Endothelial cell of umbilical vein (primary cell): ENCODE measurements around the gene GLTP.
"Not testable (repeated sequence)": the region's sequence is repeated elsewhere in the genome, so short reads cannot be mapped to it uniquely, and the experiment has no call there.

Source experiments
- CTCF ChIP-seq, 2 donors: IDR thresholded peaks; 1 replicate in 1 of 2; 2 replicates in 1 of 2; pipeline ENCODE4 v1.5.1; 2011; ENCODE audit warnings: low read length in 2 of 2, mild to moderate bottlenecking in 2 of 2, moderate library complexity in 2 of 2, control low read depth in 1 of 2, inconsistent platforms in 1 of 2, low read depth in 1 of 2; ENCODE audit not compliant: insufficient read depth in 1 of 2; ENCODE audit errors: extremely low read depth in 1 of 2
- EZH2 ChIP-seq: IDR thresholded peaks from 2 replicates; pipeline ENCODE4 v1.6.1; 2012; ENCODE audit warnings: borderline replicate concordance, low read depth, mild to moderate bottlenecking, moderate library complexity, low read length, inconsistent platforms; ENCODE audit not compliant: severe bottlenecking
- FOS ChIP-seq: IDR thresholded peaks from 2 replicates; pipeline ENCODE4 v1.6.1; 2011; ENCODE audit warnings: mild to moderate bottlenecking, low read length, moderate library complexity, borderline replicate concordance; ENCODE audit not compliant: insufficient read depth
- GATA2 ChIP-seq: IDR thresholded peaks from 2 replicates; pipeline ENCODE4 v1.7.0; 2011; ENCODE audit warnings: low read depth, mild to moderate bottlenecking, moderate library complexity, mixed read lengths, low read length; ENCODE audit not compliant: insufficient read length, insufficient read depth
- JUN ChIP-seq: IDR thresholded peaks from 2 replicates; pipeline ENCODE4 v1.6.1; 2011; ENCODE audit warnings: borderline replicate concordance, low read depth; ENCODE audit not compliant: insufficient read length, insufficient read depth
- MAX ChIP-seq: IDR thresholded peaks from 2 replicates; pipeline ENCODE4 v1.6.1; 2011; ENCODE audit not compliant: insufficient read depth, insufficient read length
- MYC ChIP-seq: IDR thresholded peaks from one replicate; pipeline ENCODE4 v1.6.1; 2011; ENCODE audit warnings: mild to moderate bottlenecking, low read depth, low read length
- POLR2A ChIP-seq: IDR thresholded peaks from 2 replicates; pipeline ENCODE4 v1.6.1; 2012; ENCODE audit warnings: low read depth, mild to moderate bottlenecking, control low read depth, low read length
- POLR2AphosphoS5 ChIP-seq: IDR thresholded peaks from 2 replicates; pipeline ENCODE4 v1.6.1; 2012; ENCODE audit warnings: low read depth, mild to moderate bottlenecking, control low read depth, low read length, moderate library complexity; ENCODE audit not compliant: insufficient read depth

GRCh38 chr12:109929326-109929725 lies 49.0 kb upstream of the GLTP start:
- TF ChIP-seq MAX; CTCF (IDR thresholded peaks at IDR 0.05; ENCODE audit: extremely low read depth in 1 of 2, insufficient read depth in 1 of 2, low read depth in 1 of 2, low read length in 2 of 2); POLR2A; EZH2; MYC; POLR2AphosphoS5; JUN; FOS; GATA2: not testable (repeated sequence)
